CD4-positive, alpha-beta T cell (primary cell): ENCODE data around the gene FMO3. TPM values are rescaled to one million over a fixed set of nuclear protein-coding genes. Genes with fewer than 3 reads are reported as not detected.

ENCODE experiments used
- ATAC-seq: fragments of 200-7000 bp; cut with Tn5 transposase; one replicate; pipeline ENCODE4 v1.10.0; 2022; ENCODE audit warnings: mild to moderate bottlenecking; ENCODE audit not compliant: poor library complexity
- CTCF ChIA-PET: fragments of 350-600 bp; sonication (Branson Sonifier 250); formaldehyde crosslinking; loops from one replicate; lab custom pipeline; 2021; ENCODE audit warnings: antibody characterized with exemption, inconsistent platforms; lab: Charles Lee
- POLR2A ChIA-PET: fragments of 350-600 bp; sonication (Branson Sonifier 250); formaldehyde crosslinking; loops from one replicate; lab custom pipeline; 2021; ENCODE audit warnings: antibody characterized with exemption, inconsistent platforms; lab: Charles Lee
- DNase-seq, 14 experiments: peaks; one replicate each; pipeline ENCODE4 v3.0.0-alpha.2; 2013 to 2020; ENCODE audit warnings: mixed read lengths in 2 of 14
- H3K27ac ChIP-seq, 2 donors: one replicate each; pipeline versions ENCODE4 v1.5.1 to v1.7.0; 2013; ENCODE audit warnings: low read length in 2 of 2, low read depth in 1 of 2, mild to moderate bottlenecking in 1 of 2
- H3K27me3 ChIP-seq, 2 experiments: 1 replicate in 1 of 2; 2 replicates in 1 of 2; pipeline versions ENCODE4 v1.6.1 to v1.7.0; 2013; ENCODE audit warnings: low read length in 2 of 2, control low read depth in 1 of 2, mild to moderate bottlenecking in 1 of 2, moderate library complexity in 1 of 2; ENCODE audit not compliant: insufficient read depth in 2 of 2, control insufficient read depth in 1 of 2
- H3K36me3 ChIP-seq: one replicate; pipeline ENCODE4 v1.6.1; 2013; ENCODE audit warnings: low read length, control low read depth; ENCODE audit not compliant: insufficient read depth
- H3K4me1 ChIP-seq: one replicate; pipeline ENCODE4 v1.6.1; 2013; ENCODE audit warnings: low read length, control low read depth; ENCODE audit not compliant: insufficient read depth
- H3K4me3 ChIP-seq: one replicate; pipeline ENCODE4 v1.5.1; 2013; ENCODE audit warnings: mild to moderate bottlenecking, low read length, moderate library complexity
- H3K9me3 ChIP-seq, 2 experiments: 1 replicate in 1 of 2; 2 replicates in 1 of 2; pipeline versions ENCODE4 v1.6.1 to v1.7.0; 2013; ENCODE audit warnings: low read length in 2 of 2, mild to moderate bottlenecking in 2 of 2, control low read depth in 1 of 2, moderate library complexity in 1 of 2; ENCODE audit not compliant: control insufficient read depth in 1 of 2, insufficient read depth in 1 of 2
- H3K27ac Mint-ChIP-seq: one replicate; pipeline ENCODE4 v1.8.0; 2020; ENCODE audit warnings: mixed read lengths
- H3K27me3 Mint-ChIP-seq: one replicate; pipeline ENCODE4 v1.8.0; 2021; ENCODE audit warnings: mixed read lengths
- H3K36me3 Mint-ChIP-seq: one replicate; pipeline ENCODE4 v1.8.0; 2021; ENCODE audit warnings: low read depth, mixed read lengths
- H3K4me1 Mint-ChIP-seq: one replicate; pipeline ENCODE4 v1.8.0; 2021; ENCODE audit warnings: low read depth, mixed read lengths
- H3K4me3 Mint-ChIP-seq: one replicate; pipeline ENCODE4 v1.8.0; 2020; ENCODE audit warnings: mild to moderate bottlenecking, mixed read lengths
- H3K9me3 Mint-ChIP-seq: one replicate; pipeline ENCODE4 v1.8.0; 2020; ENCODE audit warnings: mixed read lengths
- intact Hi-C, 2 experiments: fragments of 100-400 bp; cut with DNase I in 1 of 2; cut with micrococcal nuclease in 1 of 2; formaldehyde crosslinking; loops; one replicate each; pipeline versions ENCODE4 v1.15.1 to v1.9.0; 2023 to 2025; cut with DNase I, micrococcal nuclease
- total RNA-seq, 174 experiments: library from RNA in 2 of 174; stranded (reverse) in 2 of 174; gene quantifications; one replicate each; pipeline ENCODE4 v1.2.3 and lab custom pipeline; 2021 to 2026
- TF ChIP-seq, protein P1 (sequence below): fragments of 200-600 bp; IDR thresholded peaks from one replicate; pipeline ENCODE4 v1.8.0; 2022; ENCODE audit warnings: antibody characterized with exemption, mild to moderate bottlenecking

Gene FMO3
- total RNA-seq, 2 experiments from 2014 or later: not detected

DNA sequence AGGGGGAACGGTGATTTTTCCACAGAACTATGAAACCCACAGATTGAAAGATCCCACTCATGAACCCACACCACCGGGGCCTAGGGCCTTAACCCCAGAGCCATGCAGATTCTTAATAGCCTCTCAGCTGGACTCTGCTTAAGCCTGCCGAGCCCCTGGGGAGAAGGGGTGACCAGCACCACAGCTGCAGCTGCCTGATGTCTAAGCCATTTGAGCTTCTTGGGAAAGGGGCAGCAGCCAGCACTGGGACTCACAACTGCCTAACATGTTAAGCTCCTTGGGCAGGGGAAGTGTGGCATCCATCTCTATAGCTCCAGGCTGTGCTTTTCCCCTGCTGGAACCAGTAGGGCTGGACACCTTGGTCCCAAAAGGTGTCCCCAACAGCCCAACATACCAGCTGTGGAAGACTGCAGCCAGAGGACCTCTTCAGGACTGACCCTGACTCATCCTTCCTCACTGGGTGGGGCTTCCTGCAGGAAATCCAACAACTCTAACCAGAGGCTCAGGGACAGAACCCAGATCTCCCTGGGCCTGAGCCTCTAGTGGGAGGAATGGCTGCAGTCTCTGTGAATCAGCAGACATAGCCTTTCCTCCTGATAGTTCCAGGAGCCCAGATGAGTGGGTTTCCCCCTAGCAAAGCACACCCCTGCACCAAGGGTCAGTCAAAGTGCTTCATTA lies 34.6 kb upstream of the FMO3 start:
- intact Hi-C loops: no loop called here
- no peaks in the 10 kb centered on the region for H3K4me1 ChIP-seq
- Mint-ChIP-seq H3K27me3 (peaks cover 8% of the 10 kb centered on the region), H3K9me3 (peaks cover 7% of the 10 kb centered on the region), H3K4me1 (no peaks in the 10 kb centered on the region), H3K27ac (no peak overlapping the region), H3K4me3 (no peak overlapping the region), H3K36me3 (no peaks in the 10 kb centered on the region)
- ChIA-PET CTCF (no interaction called here), POLR2A (no interaction called here)
- ATAC-seq: no peak
- DNase-seq: no peak
- no peak overlapping the region for H3K4me3 ChIP-seq
- TF ChIP-seq, protein P1, sequence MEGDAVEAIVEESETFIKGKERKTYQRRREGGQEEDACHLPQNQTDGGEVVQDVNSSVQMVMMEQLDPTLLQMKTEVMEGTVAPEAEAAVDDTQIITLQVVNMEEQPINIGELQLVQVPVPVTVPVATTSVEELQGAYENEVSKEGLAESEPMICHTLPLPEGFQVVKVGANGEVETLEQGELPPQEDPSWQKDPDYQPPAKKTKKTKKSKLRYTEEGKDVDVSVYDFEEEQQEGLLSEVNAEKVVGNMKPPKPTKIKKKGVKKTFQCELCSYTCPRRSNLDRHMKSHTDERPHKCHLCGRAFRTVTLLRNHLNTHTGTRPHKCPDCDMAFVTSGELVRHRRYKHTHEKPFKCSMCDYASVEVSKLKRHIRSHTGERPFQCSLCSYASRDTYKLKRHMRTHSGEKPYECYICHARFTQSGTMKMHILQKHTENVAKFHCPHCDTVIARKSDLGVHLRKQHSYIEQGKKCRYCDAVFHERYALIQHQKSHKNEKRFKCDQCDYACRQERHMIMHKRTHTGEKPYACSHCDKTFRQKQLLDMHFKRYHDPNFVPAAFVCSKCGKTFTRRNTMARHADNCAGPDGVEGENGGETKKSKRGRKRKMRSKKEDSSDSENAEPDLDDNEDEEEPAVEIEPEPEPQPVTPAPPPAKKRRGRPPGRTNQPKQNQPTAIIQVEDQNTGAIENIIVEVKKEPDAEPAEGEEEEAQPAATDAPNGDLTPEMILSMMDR: no peak
- H3K36me3 ChIP-seq: no peaks in the 10 kb centered on the region
- peaks cover 0 to 8% of the 10 kb centered on the region in 2 experiments for H3K9me3 ChIP-seq
- no peak overlapping the region for H3K27ac ChIP-seq
- H3K27me3 ChIP-seq: peaks cover 0 to 4% of the 10 kb centered on the region in 2 experiments

DNA sequence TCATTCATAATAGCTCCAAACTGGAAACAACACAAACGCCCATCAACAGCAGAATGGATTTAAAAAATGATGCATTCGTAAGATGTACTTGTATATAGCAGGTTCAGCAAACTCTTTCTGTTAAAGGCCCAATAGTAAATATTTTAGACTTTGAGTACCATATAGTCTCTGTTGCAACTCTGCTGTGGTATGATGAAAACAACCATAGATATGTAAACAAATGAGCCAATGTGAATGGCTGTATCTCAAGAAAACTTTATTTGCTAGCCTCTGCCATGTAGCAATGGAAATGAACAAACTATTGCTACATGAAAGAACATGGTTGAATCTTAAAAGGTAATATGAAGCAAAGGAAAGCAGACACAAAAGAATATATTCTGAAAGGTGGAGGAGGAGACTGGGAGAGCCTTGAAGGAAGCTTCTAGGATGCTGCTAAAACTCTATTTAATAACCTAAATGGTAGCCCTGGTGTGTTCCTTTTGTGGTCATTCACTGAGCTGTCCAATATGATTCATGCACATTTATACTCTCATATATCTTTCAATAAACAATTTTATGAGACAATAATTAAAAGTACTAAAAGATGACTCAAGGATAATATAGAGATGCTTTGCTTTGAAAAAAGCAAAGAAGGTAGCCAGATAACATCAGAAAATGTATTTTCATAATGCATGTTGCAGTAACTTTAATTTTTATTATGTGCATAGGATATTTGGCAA lies 29.1 kb upstream of the FMO3 start:
- ChIA-PET CTCF (no interaction called here), POLR2A (no interaction called here)
- no peaks in the 10 kb centered on the region for H3K4me1 Mint-ChIP-seq
- Histone ChIP-seq H3K9me3 (no peaks in the 10 kb centered on the region), H3K27ac (no peak overlapping the region), H3K4me1 (no peaks in the 10 kb centered on the region), H3K4me3 (no peak overlapping the region), H3K27me3 (no peaks in the 10 kb centered on the region), H3K36me3 (no peaks in the 10 kb centered on the region)
- no peaks in the 10 kb centered on the region for H3K27me3 Mint-ChIP-seq
- no peak overlapping the region for H3K4me3 Mint-ChIP-seq
- H3K36me3 Mint-ChIP-seq: no peaks in the 10 kb centered on the region
- peaks cover 5% of the 10 kb centered on the region for H3K9me3 Mint-ChIP-seq
- no peak for DNase-seq
- ATAC-seq: no peak
- TF ChIP-seq, protein P1: no peak
- no peak overlapping the region for H3K27ac Mint-ChIP-seq
- intact Hi-C loops: no loop called here

DNA sequence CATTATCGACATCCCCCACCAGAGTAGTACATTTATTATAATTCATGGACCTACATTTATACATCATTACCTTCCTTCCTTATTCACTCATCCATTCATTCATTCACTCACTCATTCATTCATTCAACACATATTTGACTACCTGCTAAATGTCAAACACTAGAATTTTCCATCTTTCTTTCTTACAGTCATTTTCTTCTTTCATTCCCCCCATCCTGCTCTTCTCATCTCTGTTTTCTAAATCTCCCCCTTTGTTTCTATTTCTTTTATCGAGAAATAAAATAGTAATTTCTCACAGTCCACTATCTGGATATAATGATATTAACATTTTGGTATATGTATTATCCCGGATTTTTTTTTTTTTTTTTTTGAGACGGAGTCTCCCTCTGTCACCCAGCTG lies 27.8 kb upstream of the FMO3 start:
- Histone ChIP-seq H3K27ac (no peak overlapping the region), H3K36me3 (no peaks in the 10 kb centered on the region), H3K27me3 (no peaks in the 10 kb centered on the region), H3K4me3 (no peak overlapping the region), H3K4me1 (no peaks in the 10 kb centered on the region), H3K9me3 (no peaks in the 10 kb centered on the region)
- peaks cover 2% of the 10 kb centered on the region for H3K27me3 Mint-ChIP-seq
- no peaks in the 10 kb centered on the region for H3K36me3 Mint-ChIP-seq
- H3K27ac Mint-ChIP-seq: no peak overlapping the region
- H3K4me3 Mint-ChIP-seq: no peak overlapping the region
- H3K4me1 Mint-ChIP-seq: no peaks in the 10 kb centered on the region
- no peaks in the 10 kb centered on the region for H3K9me3 Mint-ChIP-seq
- ChIA-PET CTCF (no interaction called here), POLR2A (no interaction called here)
- TF ChIP-seq, protein P1: no peak
- ATAC-seq: no peak
- no peak for DNase-seq
- intact Hi-C loops: no loop called here
